HepG2 (cell line): ENCODE measurements around the gene RFXAP. TPM values are rescaled to one million over a fixed set of nuclear protein-coding genes. Genes with fewer than 3 reads are reported as not detected.

ENCODE experiments used
- CBFB ChIP-seq: sonication (generic); formaldehyde crosslinking; IDR thresholded peaks from 2 replicates; pipeline ENCODE4 v1.4.0; 2020; ENCODE audit warnings: missing genetic modification reagents
- DR1 ChIP-seq: sonication (generic); formaldehyde crosslinking; IDR thresholded peaks from 2 replicates; pipeline ENCODE4 v1.8.0; 2021; ENCODE audit warnings: mild to moderate bottlenecking, missing genetic modification reagents, inconsistent platforms
- ISL2 ChIP-seq: sonication (generic); formaldehyde crosslinking; IDR thresholded peaks from 2 replicates; pipeline ENCODE4 v1.5.0; 2020; ENCODE audit warnings: missing genetic modification reagents
- PHF20 ChIP-seq: sonication (generic); formaldehyde crosslinking; IDR thresholded peaks from 2 replicates; pipeline ENCODE4 v1.5.0; 2020; ENCODE audit warnings: mild to moderate bottlenecking, missing genetic modification reagents
- RAD21 ChIP-seq: fragments of 450-650 bp; formaldehyde crosslinking; IDR thresholded peaks from 2 replicates; pipeline ENCODE4 v1.5.0; 2020; ENCODE audit warnings: mild to moderate bottlenecking
- ZBTB38 ChIP-seq: sonication (generic); formaldehyde crosslinking; IDR thresholded peaks from 2 replicates; pipeline ENCODE4 v1.5.1; 2020; ENCODE audit warnings: mild to moderate bottlenecking, missing genetic modification reagents
- ZFP36L1 ChIP-seq: sonication (generic); formaldehyde crosslinking; IDR thresholded peaks from 2 replicates; pipeline ENCODE4 v1.8.0; 2022; ENCODE audit warnings: mild to moderate bottlenecking, missing genetic modification reagents, moderate library complexity
- ZNF20 ChIP-seq: sonication (generic); formaldehyde crosslinking; IDR thresholded peaks from 2 replicates; pipeline ENCODE4 v1.4.0; 2020; ENCODE audit warnings: mild to moderate bottlenecking, moderate library complexity, missing genetic modification reagents
- ZNF615 ChIP-seq: sonication (generic); formaldehyde crosslinking; IDR thresholded peaks from 2 replicates; pipeline ENCODE4 v1.5.0; 2020; ENCODE audit warnings: mild to moderate bottlenecking, missing genetic modification reagents, borderline replicate concordance
- ZSCAN20 ChIP-seq: sonication (generic); formaldehyde crosslinking; IDR thresholded peaks from 2 replicates; pipeline ENCODE4 v1.4.0; 2020; ENCODE audit warnings: missing genetic modification reagents, mild to moderate bottlenecking, borderline replicate concordance
- polyA plus RNA-seq, 8 experiments: library from polyadenylated mRNA; depleted of rRNA in 3 of 8; stranded (reverse) in 7 of 8; unstranded in 1 of 8; fragments of >200 nt; fragmentation: Illumina TruSeq in 4 of 8; extraction: Trizol in 4 of 8; gene quantifications; 2 replicates each; pipeline versions ENCODE4 v1.2.1 to v1.2.3, GENCODE V29; 2011 to 2016; ENCODE audit warnings: low read depth in 4 of 8, missing spikeins in 1 of 8, mixed read lengths in 1 of 8; ENCODE audit not compliant: insufficient read depth in 1 of 8
- total RNA-seq, 5 experiments: library from RNA; depleted of rRNA; stranded (reverse); fragments of >200 nt; fragmentation: Illumina TruSeq; extraction: Trizol; gene quantifications; 2 replicates each; pipeline ENCODE4 v1.2.3, GENCODE V29; 2016; ENCODE audit warnings: low read depth in 1 of 5
- TF ChIP-seq, protein P1 (sequence below): IDR thresholded peaks from 2 replicates; pipeline ENCODE4 v1.6.1; 2016; ENCODE audit warnings: low read depth, missing genetic modification reagents, missing compliant biosample characterization
- TF ChIP-seq, protein P2 (sequence below): sonication (generic); formaldehyde crosslinking; IDR thresholded peaks from 2 replicates; pipeline ENCODE4 v1.9.0; 2021; ENCODE audit warnings: missing genetic modification reagents, mild to moderate bottlenecking, borderline replicate concordance
- TF ChIP-seq, protein P3 (sequence below): sonication (generic); formaldehyde crosslinking; IDR thresholded peaks from 2 replicates; pipeline ENCODE4 v1.4.0; 2020; ENCODE audit warnings: missing genetic modification reagents, borderline replicate concordance
- TF ChIP-seq, protein P4 (sequence below): sonication (generic); formaldehyde crosslinking; conservative IDR thresholded peaks from 2 replicates; pipeline ENCODE4 v1.4.0; 2020; ENCODE audit warnings: missing genetic modification reagents

RFXAP gene
- total and polyA plus RNA-seq, 2 of the 13 experiments (the other 11 are each of a cell fraction or from before 2014, with no cell fraction given) = 1.8 to 7.9 TPM

DNA sequence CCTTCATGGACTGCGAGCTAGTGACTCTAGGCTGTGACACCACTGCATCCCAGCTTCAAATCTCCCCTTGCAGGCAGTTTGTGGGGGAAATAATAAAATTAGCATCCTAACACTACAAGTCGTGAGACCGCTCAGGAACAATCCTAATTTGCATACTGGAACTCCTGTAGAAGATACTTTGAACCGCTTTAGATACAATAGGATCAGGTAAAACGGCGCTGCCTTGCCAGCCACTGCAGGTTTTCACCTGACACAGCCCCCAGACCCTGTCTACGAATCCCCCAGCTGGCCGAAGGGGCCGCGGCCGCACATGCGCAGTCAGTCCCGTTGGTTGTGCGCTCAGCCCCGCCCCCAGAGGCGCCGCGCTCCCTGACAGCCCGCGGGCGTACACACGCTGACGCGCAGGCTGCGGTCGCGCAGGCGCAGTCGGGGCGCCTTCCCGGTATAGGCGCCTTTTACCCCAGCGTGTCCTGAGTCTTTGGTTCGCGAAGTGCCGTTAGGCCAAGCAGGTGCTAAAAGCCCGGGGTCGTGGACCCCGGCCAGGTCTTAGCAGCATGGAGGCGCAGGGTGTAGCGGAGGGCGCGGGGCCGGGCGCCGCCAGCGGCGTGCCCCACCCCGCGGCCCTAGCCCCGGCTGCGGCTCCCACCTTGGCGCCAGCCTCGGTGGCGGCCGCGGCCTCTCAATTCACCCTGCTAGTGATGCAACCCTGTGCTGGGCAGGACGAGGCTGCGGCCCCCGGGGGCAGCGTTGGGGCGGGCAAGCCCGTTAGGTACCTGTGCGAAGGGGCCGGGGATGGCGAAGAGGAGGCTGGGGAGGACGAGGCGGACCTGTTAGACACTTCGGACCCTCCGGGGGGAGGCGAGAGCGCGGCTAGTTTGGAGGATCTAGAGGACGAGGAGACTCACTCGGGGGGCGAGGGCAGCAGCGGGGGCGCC, at the start of gene RFXAP (continued):
- TF ChIP-seq, protein P1, sequence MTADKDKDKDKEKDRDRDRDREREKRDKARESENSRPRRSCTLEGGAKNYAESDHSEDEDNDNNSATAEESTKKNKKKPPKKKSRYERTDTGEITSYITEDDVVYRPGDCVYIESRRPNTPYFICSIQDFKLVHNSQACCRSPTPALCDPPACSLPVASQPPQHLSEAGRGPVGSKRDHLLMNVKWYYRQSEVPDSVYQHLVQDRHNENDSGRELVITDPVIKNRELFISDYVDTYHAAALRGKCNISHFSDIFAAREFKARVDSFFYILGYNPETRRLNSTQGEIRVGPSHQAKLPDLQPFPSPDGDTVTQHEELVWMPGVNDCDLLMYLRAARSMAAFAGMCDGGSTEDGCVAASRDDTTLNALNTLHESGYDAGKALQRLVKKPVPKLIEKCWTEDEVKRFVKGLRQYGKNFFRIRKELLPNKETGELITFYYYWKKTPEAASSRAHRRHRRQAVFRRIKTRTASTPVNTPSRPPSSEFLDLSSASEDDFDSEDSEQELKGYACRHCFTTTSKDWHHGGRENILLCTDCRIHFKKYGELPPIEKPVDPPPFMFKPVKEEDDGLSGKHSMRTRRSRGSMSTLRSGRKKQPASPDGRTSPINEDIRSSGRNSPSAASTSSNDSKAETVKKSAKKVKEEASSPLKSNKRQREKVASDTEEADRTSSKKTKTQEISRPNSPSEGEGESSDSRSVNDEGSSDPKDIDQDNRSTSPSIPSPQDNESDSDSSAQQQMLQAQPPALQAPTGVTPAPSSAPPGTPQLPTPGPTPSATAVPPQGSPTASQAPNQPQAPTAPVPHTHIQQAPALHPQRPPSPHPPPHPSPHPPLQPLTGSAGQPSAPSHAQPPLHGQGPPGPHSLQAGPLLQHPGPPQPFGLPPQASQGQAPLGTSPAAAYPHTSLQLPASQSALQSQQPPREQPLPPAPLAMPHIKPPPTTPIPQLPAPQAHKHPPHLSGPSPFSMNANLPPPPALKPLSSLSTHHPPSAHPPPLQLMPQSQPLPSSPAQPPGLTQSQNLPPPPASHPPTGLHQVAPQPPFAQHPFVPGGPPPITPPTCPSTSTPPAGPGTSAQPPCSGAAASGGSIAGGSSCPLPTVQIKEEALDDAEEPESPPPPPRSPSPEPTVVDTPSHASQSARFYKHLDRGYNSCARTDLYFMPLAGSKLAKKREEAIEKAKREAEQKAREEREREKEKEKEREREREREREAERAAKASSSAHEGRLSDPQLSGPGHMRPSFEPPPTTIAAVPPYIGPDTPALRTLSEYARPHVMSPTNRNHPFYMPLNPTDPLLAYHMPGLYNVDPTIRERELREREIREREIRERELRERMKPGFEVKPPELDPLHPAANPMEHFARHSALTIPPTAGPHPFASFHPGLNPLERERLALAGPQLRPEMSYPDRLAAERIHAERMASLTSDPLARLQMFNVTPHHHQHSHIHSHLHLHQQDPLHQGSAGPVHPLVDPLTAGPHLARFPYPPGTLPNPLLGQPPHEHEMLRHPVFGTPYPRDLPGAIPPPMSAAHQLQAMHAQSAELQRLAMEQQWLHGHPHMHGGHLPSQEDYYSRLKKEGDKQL (CRISPR knock-in tag) = no peak
- TF ChIP-seq, protein P2, sequence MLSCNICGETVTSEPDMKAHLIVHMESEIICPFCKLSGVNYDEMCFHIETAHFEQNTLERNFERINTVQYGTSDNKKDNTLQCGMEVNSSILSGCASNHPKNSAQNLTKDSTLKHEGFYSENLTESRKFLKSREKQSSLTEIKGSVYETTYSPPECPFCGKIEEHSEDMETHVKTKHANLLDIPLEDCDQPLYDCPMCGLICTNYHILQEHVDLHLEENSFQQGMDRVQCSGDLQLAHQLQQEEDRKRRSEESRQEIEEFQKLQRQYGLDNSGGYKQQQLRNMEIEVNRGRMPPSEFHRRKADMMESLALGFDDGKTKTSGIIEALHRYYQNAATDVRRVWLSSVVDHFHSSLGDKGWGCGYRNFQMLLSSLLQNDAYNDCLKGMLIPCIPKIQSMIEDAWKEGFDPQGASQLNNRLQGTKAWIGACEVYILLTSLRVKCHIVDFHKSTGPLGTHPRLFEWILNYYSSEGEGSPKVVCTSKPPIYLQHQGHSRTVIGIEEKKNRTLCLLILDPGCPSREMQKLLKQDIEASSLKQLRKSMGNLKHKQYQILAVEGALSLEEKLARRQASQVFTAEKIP = no peak
- TF ChIP-seq ZNF20 (no peak), ZBTB38 (CRISPR knock-in tag) (no peak; the same call in 1 of the 2 replicates), RAD21 (peak; percentile 25; the same call in 1 of the 2 replicates), ZNF615 (CRISPR knock-in tag) (no peak), CBFB (CRISPR knock-in tag) (no peak), PHF20 (no peak; the same call in 1 of the 2 replicates), ISL2 (no peak), ZFP36L1 (CRISPR knock-in tag) (no peak), DR1 (CRISPR knock-in tag) (no peak), ZSCAN20 (no peak)
- TF ChIP-seq, protein P3, sequence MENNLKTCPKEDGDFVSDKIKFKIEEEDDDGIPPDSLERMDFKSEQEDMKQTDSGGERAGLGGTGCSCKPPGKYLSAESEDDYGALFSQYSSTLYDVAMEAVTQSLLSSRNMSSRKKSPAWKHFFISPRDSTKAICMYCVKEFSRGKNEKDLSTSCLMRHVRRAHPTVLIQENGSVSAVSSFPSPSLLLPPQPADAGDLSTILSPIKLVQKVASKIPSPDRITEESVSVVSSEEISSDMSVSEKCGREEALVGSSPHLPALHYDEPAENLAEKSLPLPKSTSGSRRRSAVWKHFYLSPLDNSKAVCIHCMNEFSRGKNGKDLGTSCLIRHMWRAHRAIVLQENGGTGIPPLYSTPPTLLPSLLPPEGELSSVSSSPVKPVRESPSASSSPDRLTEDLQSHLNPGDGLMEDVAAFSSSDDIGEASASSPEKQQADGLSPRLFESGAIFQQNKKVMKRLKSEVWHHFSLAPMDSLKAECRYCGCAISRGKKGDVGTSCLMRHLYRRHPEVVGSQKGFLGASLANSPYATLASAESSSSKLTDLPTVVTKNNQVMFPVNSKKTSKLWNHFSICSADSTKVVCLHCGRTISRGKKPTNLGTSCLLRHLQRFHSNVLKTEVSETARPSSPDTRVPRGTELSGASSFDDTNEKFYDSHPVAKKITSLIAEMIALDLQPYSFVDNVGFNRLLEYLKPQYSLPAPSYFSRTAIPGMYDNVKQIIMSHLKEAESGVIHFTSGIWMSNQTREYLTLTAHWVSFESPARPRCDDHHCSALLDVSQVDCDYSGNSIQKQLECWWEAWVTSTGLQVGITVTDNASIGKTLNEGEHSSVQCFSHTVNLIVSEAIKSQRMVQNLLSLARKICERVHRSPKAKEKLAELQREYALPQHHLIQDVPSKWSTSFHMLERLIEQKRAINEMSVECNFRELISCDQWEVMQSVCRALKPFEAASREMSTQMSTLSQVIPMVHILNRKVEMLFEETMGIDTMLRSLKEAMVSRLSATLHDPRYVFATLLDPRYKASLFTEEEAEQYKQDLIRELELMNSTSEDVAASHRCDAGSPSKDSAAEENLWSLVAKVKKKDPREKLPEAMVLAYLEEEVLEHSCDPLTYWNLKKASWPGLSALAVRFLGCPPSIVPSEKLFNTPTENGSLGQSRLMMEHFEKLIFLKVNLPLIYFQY (CRISPR knock-in tag) = no peak
- TF ChIP-seq, protein P4, sequence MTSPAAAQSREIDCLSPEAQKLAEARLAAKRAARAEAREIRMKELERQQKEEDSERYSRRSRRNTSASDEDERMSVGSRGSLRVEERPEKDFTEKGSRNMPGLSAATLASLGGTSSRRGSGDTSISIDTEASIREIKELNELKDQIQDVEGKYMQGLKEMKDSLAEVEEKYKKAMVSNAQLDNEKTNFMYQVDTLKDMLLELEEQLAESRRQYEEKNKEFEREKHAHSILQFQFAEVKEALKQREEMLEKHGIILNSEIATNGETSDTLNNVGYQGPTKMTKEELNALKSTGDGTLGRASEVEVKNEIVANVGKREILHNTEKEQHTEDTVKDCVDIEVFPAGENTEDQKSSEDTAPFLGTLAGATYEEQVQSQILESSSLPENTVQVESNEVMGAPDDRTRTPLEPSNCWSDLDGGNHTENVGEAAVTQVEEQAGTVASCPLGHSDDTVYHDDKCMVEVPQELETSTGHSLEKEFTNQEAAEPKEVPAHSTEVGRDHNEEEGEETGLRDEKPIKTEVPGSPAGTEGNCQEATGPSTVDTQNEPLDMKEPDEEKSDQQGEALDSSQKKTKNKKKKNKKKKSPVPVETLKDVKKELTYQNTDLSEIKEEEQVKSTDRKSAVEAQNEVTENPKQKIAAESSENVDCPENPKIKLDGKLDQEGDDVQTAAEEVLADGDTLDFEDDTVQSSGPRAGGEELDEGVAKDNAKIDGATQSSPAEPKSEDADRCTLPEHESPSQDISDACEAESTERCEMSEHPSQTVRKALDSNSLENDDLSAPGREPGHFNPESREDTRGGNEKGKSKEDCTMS (CRISPR knock-in tag) = no peak
